BE2C (cell line): ENCODE data around the gene SLC44A1.
A peak's percentile ranks its signal among the peaks of the same experiment; 100 is the strongest.

ENCODE experiments used
- DNase-seq: peaks from one replicate; pipeline ENCODE4 v3.0.0-alpha.2; 2020
- H3K27me3 ChIP-seq: fragments of 250-450 bp; sonication (Bioruptor Pico); 2 replicates; pipeline ENCODE4 v1.5.1; 2020; ENCODE audit warnings: mild to moderate bottlenecking
- H3K36me3 ChIP-seq: fragments of 250-450 bp; sonication (Bioruptor Pico); 2 replicates; pipeline ENCODE4 v1.5.1; 2020; ENCODE audit warnings: mild to moderate bottlenecking
- H3K4me1 ChIP-seq: fragments of 250-450 bp; sonication (Bioruptor Pico); 2 replicates; pipeline ENCODE4 v1.5.1; 2020
- H3K4me3 ChIP-seq: 2 replicates; pipeline ENCODE4 v1.5.1; 2011; ENCODE audit warnings: low read depth, low read length
- H3K9me3 ChIP-seq: fragments of 250-450 bp; sonication (Bioruptor Pico); 2 replicates; pipeline ENCODE4 v1.5.1; 2020
- CTCF ChIP-seq: IDR thresholded peaks from 2 replicates; pipeline ENCODE4 v1.5.1; 2012; ENCODE audit warnings: mild to moderate bottlenecking, low read depth, low read length

Gene SLC44A1

GRCh38 chr9:105245029-105245890, 809 bp downstream of the SLC44A1 start:
- peak; percentile 15 for DNase-seq
- H3K4me1 ChIP-seq, result no peaks in the 10 kb centered on the region; the same call in 1 of the 2 replicates

GRCh38 chr9:105245891-105246161, 1.4 kb downstream of the SLC44A1 start:
- no peaks in the 10 kb centered on the region for H3K9me3 ChIP-seq
- no peak for TF ChIP-seq CTCF
- no peaks in the 10 kb centered on the region; the same call in 1 of the 2 replicates for H3K4me1 ChIP-seq
- H3K36me3 ChIP-seq, result no peaks in the 10 kb centered on the region
- peak overlapping the region; percentile 57; the same call in 1 of the 2 replicates for H3K4me3 ChIP-seq
- H3K27me3 ChIP-seq, result peaks cover 29% of the 10 kb centered on the region
- no peak for DNase-seq

More at GRCh38 chr9:105245029-105245890, 809 bp downstream of the SLC44A1 start:
- Histone ChIP-seq H3K4me3 (peak overlapping the region; percentile 57), H3K36me3 (no peaks in the 10 kb centered on the region), H3K9me3 (no peaks in the 10 kb centered on the region), H3K27me3 (peaks cover 29% of the 10 kb centered on the region)
- TF ChIP-seq CTCF, result no peak

GRCh38 chr9:105246656-105247173, 2.3 kb downstream of the SLC44A1 start:
- no peak for DNase-seq
- no peaks in the 10 kb centered on the region for H3K36me3 ChIP-seq
- no peaks in the 10 kb centered on the region for H3K9me3 ChIP-seq
- H3K4me1 ChIP-seq, result no peaks in the 10 kb centered on the region; the same call in 1 of the 2 replicates
- TF ChIP-seq CTCF, result no peak
- H3K4me3 ChIP-seq, result no peak overlapping the region
- peaks cover 22% of the 10 kb centered on the region for H3K27me3 ChIP-seq

- Histone ChIP-seq H3K27me3 (peaks cover 22% of the 10 kb centered on the region), H3K9me3 (no peaks in the 10 kb centered on the region), H3K36me3 (no peaks in the 10 kb centered on the region), H3K4me3 (no peak overlapping the region), H3K4me1 (no peaks in the 10 kb centered on the region; the same call in 1 of the 2 replicates)
- TF ChIP-seq CTCF, result no peak
- DNase-seq, result no peak
Measured at GRCh38 chr9:105248691-105249090, 4.2 kb downstream of the SLC44A1 start.

GRCh38 chr9:105251133-105251532, 6.7 kb downstream of the SLC44A1 start:
- no peak for DNase-seq
- no peak for TF ChIP-seq CTCF
- H3K9me3 ChIP-seq, result no peaks in the 10 kb centered on the region
- H3K36me3 ChIP-seq, result no peaks in the 10 kb centered on the region
- no peak overlapping the region for H3K4me3 ChIP-seq
- H3K4me1 ChIP-seq, result no peaks in the 10 kb centered on the region
- peaks cover 7% of the 10 kb centered on the region; the same call in 1 of the 2 replicates for H3K27me3 ChIP-seq

GRCh38 chr9:105251733-105252404, 7.4 kb downstream of the SLC44A1 start:
- no peak overlapping the region for H3K4me3 ChIP-seq
- DNase-seq, result no peak
- H3K4me1 ChIP-seq, result no peaks in the 10 kb centered on the region
- H3K9me3 ChIP-seq, result no peaks in the 10 kb centered on the region
- H3K27me3 ChIP-seq, result peaks cover 4% of the 10 kb centered on the region; the same call in 1 of the 2 replicates
- no peaks in the 10 kb centered on the region for H3K36me3 ChIP-seq
- TF ChIP-seq CTCF, result no peak
